H1 (cell line): ENCODE data around the gene MIB2. TPM values are rescaled to one million over a fixed set of nuclear protein-coding genes. Genes with fewer than 3 reads are reported as not detected.
A peak's percentile ranks its signal among the peaks of the same experiment; 100 is the strongest.

Source experiments
- BACH1 ChIP-seq: IDR thresholded peaks from 2 replicates; pipeline ENCODE4 v1.6.1; 2012; ENCODE audit warnings: low read length, improper control_type of control experiment
- CEBPB ChIP-seq: IDR thresholded peaks from 2 replicates; pipeline ENCODE4 v1.6.1; 2012; ENCODE audit warnings: low read depth, low read length
- CHD7 ChIP-seq: fragments of 300-600 bp; sonication (generic); IDR thresholded peaks from 2 replicates; pipeline ENCODE4 v1.7.1; 2012; ENCODE audit warnings: low read length, moderate library complexity, mild to moderate bottlenecking, inconsistent platforms; ENCODE audit not compliant: insufficient replicate concordance
- CREB1 ChIP-seq: IDR thresholded peaks from 2 replicates; pipeline ENCODE4 v1.6.1; 2012; ENCODE audit warnings: inconsistent platforms
- JUND ChIP-seq: IDR thresholded peaks from 2 replicates; pipeline ENCODE4 v1.6.1; 2011; ENCODE audit warnings: mild to moderate bottlenecking, improper control_type of control experiment, low read length
- KDM1A ChIP-seq: fragments of 200-600, 300-600 bp; sonication (generic); IDR thresholded peaks from 2 replicates; pipeline ENCODE4 v1.7.1; 2016; ENCODE audit warnings: mild to moderate bottlenecking, low read length, borderline replicate concordance
- MAFK ChIP-seq: IDR thresholded peaks from 2 replicates; pipeline ENCODE4 v1.6.1; 2012; ENCODE audit warnings: low read depth, mild to moderate bottlenecking, improper control_type of control experiment, low read length
- RXRA ChIP-seq: IDR thresholded peaks from 2 replicates; pipeline ENCODE4 v1.6.1; 2011; ENCODE audit warnings: low read depth, mild to moderate bottlenecking, low read length, moderate library complexity; ENCODE audit not compliant: insufficient read depth
- TAF7 ChIP-seq: optimal IDR thresholded peaks from 2 replicates; pipeline ENCODE3; 2011; ENCODE audit warnings: low read depth, mild to moderate bottlenecking, inconsistent platforms, low read length, moderate library complexity, borderline replicate concordance
- TEAD4 ChIP-seq: IDR thresholded peaks from 2 replicates; pipeline ENCODE4 v1.6.1; 2012; ENCODE audit warnings: low read depth, low read length, inconsistent platforms, mixed read lengths
- ZNF274 ChIP-seq: IDR thresholded peaks from 2 replicates; pipeline ENCODE4 v1.7.0; 2012; ENCODE audit warnings: low read length, borderline replicate concordance; ENCODE audit errors: extremely low read depth
- polyA plus RNA-seq, 7 experiments: library from polyadenylated mRNA; depleted of rRNA in 3 of 7; stranded (reverse) in 5 of 7; unstranded in 2 of 7; fragments of >200 nt in 5 of 7; fragments of 200-250 nt in 2 of 7; gene quantifications; 1 replicate in 5 of 7; 2 replicates in 1 of 7; 4 replicates in 1 of 7; pipeline versions ENCODE4 v1.2.1 to v1.2.3, GENCODE V29; 2011 to 2013; ENCODE audit warnings: missing spikeins in 2 of 7, mixed read lengths in 2 of 7
- total RNA-seq: library from RNA; stranded (reverse); fragmentation: NEBNext Ultra II Directional; extraction: Animal tissue kit (Norgen Biotek cat#: 25700); gene quantifications from 2 replicates; pipeline ENCODE4 v1.2.1, GENCODE V29; 2021

The MIB2 gene
- total and polyA plus RNA-seq, 2 of the 8 experiments (the other 6 are each of a cell fraction or from before 2014, with no cell fraction given) = 32.5 to 60.0 TPM

GRCh38 chr1:1615256-1616044, at the start of gene MIB2 (continued):
- no peak for TF ChIP-seq MAFK
- TF ChIP-seq CREB1 = peak; percentile 99
- TF ChIP-seq BACH1 = no peak
- no peak for TF ChIP-seq TEAD4
- no peak for TF ChIP-seq JUND
- TF ChIP-seq TAF7 = no peak
- TF ChIP-seq KDM1A = no peak
- TF ChIP-seq ZNF274 = no peak
- TF ChIP-seq RXRA = no peak
- TF ChIP-seq CEBPB = no peak
- no peak for TF ChIP-seq CHD7
